Measurements from ENCODE around the gene BHLHE23.

- TF ChIP-seq, protein P1, sequence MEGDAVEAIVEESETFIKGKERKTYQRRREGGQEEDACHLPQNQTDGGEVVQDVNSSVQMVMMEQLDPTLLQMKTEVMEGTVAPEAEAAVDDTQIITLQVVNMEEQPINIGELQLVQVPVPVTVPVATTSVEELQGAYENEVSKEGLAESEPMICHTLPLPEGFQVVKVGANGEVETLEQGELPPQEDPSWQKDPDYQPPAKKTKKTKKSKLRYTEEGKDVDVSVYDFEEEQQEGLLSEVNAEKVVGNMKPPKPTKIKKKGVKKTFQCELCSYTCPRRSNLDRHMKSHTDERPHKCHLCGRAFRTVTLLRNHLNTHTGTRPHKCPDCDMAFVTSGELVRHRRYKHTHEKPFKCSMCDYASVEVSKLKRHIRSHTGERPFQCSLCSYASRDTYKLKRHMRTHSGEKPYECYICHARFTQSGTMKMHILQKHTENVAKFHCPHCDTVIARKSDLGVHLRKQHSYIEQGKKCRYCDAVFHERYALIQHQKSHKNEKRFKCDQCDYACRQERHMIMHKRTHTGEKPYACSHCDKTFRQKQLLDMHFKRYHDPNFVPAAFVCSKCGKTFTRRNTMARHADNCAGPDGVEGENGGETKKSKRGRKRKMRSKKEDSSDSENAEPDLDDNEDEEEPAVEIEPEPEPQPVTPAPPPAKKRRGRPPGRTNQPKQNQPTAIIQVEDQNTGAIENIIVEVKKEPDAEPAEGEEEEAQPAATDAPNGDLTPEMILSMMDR (IDR thresholded peaks at IDR 0.05) = no peak
- TF ChIP-seq POLR2A (IDR thresholded peaks at IDR 0.05) = no peak
Observed at GRCh38 chr20:63032026-63032800, 25.4 kb upstream of the BHLHE23 start.

Data from heart left ventricle (tissue), 13 donors.